Fibroblast of lung (primary cell): ENCODE measurements around the gene DIO1.

Experiments used
- EZH2 ChIP-seq: IDR thresholded peaks from 2 replicates; pipeline ENCODE4 v1.5.1; 2012; ENCODE audit warnings: low read length, control low read depth, mild to moderate bottlenecking; ENCODE audit errors: missing control alignments
- TF ChIP-seq, protein P1 (sequence below), 2 donors: IDR thresholded peaks in 1 of 2; conservative IDR thresholded peaks in 1 of 2; 1 replicate in 1 of 2; 2 replicates in 1 of 2; pipeline ENCODE4 v1.5.1; 2011 to 2012; ENCODE audit warnings: low read length in 2 of 2, control low read depth in 1 of 2, inconsistent platforms in 1 of 2, low read depth in 1 of 2, mild to moderate bottlenecking in 1 of 2

DNA sequence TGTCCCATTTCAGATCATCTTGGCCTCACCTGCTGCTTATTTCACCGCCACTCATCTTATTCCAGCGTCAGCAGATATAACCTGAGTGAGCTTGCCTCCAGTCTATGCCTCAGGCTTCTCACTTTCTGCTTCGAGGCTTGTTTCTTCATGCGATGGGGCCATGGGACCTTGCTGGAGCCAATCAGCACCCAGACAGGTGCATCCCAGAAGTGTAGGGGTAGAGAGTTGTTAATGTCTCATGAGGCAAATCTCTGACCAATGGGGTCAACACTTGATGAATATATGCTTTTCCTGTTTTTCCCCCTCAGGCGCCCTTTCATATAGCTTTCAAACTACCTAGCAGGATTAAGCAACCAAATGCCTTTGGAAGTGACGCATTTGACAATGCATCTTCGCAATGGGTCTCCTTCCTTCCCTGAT is 3.5 kb upstream of the DIO1 start:
- TF ChIP-seq, protein P1, sequence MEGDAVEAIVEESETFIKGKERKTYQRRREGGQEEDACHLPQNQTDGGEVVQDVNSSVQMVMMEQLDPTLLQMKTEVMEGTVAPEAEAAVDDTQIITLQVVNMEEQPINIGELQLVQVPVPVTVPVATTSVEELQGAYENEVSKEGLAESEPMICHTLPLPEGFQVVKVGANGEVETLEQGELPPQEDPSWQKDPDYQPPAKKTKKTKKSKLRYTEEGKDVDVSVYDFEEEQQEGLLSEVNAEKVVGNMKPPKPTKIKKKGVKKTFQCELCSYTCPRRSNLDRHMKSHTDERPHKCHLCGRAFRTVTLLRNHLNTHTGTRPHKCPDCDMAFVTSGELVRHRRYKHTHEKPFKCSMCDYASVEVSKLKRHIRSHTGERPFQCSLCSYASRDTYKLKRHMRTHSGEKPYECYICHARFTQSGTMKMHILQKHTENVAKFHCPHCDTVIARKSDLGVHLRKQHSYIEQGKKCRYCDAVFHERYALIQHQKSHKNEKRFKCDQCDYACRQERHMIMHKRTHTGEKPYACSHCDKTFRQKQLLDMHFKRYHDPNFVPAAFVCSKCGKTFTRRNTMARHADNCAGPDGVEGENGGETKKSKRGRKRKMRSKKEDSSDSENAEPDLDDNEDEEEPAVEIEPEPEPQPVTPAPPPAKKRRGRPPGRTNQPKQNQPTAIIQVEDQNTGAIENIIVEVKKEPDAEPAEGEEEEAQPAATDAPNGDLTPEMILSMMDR (conservative IDR thresholded peaks at IDR 0.05 in 1 of 2, IDR thresholded peaks at IDR 0.05 in 1 of 2; ENCODE audit: low read depth in 1 of 2, low read length in 2 of 2), result no peak
- TF ChIP-seq EZH2, result no peak
